Measurements from ENCODE around the gene UBE2O.

DNA sequence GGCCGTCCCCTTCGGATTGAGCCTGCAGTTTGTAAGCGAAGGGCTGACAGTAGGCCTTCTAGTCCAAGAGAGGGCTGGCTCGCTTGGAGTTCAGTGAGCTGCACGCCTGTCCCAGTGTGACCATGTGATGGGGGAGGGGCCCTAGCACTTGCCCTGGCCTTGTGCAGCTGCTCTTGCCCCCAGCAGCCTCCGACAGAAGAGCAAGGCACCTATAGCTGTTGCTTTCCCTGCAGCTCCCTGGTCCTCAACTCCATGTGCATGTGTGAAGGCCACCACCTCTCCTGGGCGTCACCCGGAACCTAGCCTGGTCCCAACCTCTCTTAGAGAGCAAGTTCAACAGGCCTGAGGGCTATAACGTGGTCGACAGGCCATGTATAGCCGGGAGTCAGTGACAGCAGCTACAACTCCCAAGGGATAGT is 62.9 kb downstream of the UBE2O start:
- TF ChIP-seq SIN3A (IDR thresholded peaks at IDR 0.05; ENCODE audit: borderline replicate concordance, low read depth, low read length), result no peak
- no peak for TF ChIP-seq RAD21 (IDR thresholded peaks at IDR 0.05; ENCODE audit: low read length)
- TF ChIP-seq CTCF (IDR thresholded peaks at IDR 0.05), result no peak
- no peak for TF ChIP-seq GATA2 (CRISPR knock-in tag; IDR thresholded peaks at IDR 0.05)
- TF ChIP-seq YY1 (IDR thresholded peaks at IDR 0.05; ENCODE audit: low read depth), result no peak

Data from SK-N-SH (cell line).